ENCODE results near the gene WDR38.
"Not testable (repeated sequence)": the region's sequence is repeated elsewhere in the genome, so short reads cannot be mapped to it uniquely, and the experiment has no call there.

Gene WDR38

GRCh38 chr9:124834591-124834990, 18.7 kb upstream of the WDR38 start:
- no peak for DNase-seq (ENCODE audit: low spot score)

GRCh38 chr9:124835026-124835557, 18.2 kb upstream of the WDR38 start:
- no peak for DNase-seq (ENCODE audit: low spot score)

GRCh38 chr9:124838132-124838531, 15.1 kb upstream of the WDR38 start:
- DNase-seq (ENCODE audit: low spot score) = not testable (repeated sequence)

- DNase-seq (ENCODE audit: low spot score) = not testable (repeated sequence)
These were observed 14.5 kb upstream of the WDR38 start for GRCh38 chr9:124838567-124839275.

DNA sequence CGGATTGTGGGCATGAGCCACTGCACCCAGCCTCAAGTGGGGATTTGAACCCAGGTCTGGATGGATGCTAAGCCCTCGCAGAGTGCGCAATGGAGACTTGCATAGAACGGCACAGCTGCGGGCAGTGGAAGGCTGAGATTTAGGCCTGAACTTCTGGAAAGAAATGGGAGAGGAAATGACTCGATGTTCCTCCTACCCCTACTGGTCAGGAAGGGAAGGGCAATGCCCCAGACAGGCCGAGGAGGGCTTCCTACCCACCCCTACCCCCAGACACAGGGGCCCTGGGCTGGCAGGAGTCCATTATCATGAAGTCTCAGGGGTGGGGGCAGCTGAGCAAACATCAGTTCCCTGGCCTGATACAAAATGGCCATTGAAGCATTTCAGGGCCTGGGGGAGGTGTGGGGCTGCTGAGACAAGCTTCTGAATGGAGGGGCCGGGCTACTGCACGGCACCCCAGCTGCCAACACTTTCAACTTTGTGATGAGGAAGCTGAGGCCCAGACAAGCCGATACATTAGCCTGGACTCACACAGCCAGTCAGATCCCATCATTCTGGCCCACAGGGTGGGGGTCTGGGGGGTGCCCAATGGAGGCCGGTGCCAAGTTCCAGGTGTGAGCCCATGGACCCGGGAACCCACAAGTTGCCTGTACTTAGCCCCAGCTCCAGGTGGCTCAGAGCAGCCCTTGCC, 13.5 kb upstream of the WDR38 start:
- no peak for DNase-seq (ENCODE audit: low spot score)

DNA sequence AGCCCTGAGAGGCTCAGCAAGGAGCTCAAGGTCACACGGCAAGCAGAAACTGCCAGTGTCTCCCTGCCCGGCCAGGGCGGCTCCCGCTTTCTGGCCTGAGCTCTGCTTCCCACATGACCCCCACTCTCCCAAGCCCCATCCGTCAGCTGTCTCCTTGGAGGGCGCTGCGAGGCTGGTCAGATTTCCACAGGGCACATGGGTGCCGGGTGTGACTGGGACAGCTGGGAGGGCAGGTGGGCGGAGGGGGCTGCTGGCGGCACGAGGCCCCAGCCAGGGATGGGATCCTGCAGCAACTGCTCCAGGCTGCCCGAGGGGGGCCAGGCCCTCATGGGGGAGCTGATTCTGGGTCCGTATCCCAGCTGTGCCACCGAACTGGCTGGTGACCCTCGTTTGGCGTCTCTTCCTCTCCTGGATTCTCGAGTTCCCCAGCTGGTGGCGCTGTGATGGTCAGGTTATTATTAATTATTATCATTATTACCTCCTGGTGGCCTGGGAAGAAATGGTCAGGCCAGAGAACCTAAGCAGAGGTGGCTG, 12.9 kb upstream of the WDR38 start:
- no peak for DNase-seq (ENCODE audit: low spot score)

- no peak for DNase-seq (ENCODE audit: low spot score)
These were observed 12.0 kb upstream of the WDR38 start for GRCh38 chr9:124841075-124841821.

DNA sequence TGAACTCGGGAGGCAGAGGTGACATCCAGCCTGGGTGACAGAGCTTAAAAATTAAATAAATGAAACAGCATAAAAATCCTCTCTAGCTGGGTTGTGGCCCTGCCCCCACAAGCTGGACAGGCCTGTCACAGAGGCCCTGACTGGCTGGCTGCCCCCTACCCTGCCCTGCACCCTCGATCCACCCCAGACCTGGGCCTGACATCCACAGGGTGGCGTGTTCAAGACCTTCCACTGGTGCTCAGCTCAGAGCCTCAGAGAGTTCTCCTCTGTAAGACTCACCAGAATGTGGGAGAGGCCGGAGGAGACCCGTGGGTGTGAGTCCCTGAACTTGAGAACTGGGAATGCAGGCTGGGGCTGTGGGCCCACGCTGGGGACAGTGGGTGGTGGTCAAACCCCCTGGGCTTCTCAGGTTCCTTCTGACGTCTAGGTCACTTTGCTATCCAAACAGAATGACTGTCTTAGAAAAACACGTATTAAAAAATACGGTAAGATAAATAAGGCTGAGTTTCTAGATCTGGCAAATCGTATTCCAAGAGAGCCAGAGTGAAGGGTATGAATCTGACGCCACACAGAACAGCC, 9.7 kb upstream of the WDR38 start:
- DNase-seq (ENCODE audit: low spot score) = no peak

GRCh38 chr9:124844291-124844690, 9.0 kb upstream of the WDR38 start:
- DNase-seq (ENCODE audit: low spot score) = no peak

DNA sequence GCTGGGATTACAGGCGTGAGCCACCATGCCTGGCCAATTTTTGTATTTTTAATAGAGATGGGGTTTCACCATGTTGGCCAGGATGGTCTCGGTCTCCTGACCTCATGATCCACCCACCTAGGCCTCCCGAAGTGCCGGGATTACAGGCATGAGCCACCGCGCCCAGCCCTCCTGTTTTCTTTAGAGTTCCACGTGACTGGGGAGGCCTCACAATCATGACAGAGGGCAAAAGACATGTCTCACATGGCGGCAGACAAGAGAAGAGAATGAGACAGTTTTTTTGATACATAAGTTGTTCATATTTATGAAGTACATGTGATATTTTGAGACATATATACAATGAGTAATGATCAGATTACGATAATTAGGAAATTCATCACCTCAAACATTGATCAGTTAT, 6.8 kb upstream of the WDR38 start:
- not testable (repeated sequence) for DNase-seq (ENCODE audit: low spot score)

DNA sequence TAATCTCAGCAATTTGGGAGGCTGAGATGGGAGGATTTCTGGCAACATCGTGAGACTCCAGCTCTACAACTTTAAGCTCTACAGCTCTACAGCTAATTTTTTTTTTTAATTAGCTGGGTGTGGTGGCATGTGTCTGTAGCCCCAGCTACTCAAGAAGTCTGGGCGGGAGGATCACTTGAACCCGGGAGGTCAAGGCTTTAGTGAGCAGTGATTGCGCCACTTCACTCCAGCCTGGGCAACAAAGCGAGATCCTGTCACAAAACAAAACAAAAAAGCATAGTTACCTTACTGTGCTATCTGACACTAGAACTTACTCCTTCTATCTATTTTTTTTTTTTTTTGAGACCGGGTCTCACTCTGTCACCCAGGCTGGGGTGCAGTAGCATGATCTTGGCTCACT, 6.3 kb upstream of the WDR38 start:
- DNase-seq (ENCODE audit: low spot score) = no peak

- DNase-seq (ENCODE audit: low spot score) = no peak
These were observed 3.5 kb upstream of the WDR38 start for GRCh38 chr9:124849801-124850200.

DNA sequence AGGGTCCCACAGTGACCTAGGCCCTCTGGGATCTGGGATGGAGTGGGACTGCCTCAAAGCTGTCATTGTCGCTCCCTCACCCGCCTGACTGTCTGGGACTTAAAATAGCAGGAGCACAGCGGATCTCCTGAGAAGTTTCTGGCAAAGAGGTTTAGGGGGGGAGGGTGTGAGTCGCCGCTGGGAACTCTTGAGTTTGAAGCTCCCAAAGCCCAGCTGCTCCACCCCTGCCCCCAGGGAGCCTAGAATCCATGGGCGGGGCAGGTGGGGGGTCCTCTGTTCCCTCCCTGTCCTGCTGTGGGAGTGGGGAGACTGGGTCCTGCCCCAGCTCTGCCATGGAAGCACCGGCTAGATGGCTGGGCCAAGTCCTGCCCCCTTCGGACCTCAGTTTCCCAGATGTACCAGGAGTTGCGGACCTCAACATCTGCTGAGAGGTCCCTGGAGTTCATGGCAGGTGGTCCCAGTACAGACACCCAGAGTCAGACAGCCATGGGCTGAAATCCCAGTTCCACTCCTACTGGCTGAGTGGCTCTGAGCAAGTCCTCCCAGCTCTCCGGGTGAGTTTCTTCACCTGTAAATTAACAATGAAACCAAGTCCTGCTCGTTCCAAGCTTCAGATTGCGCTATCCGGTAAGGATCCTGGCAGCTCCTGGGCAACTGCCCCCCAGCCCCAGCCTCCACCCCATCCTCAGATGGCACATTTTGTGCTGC, 985 bp upstream of the WDR38 start:
- no peak for DNase-seq (ENCODE audit: low spot score)

GRCh38 chr9:124853605-124854143, 414 bp downstream of the WDR38 start:
- no peak for DNase-seq (ENCODE audit: low spot score)

GRCh38 chr9:124854161-124854560, 901 bp downstream of the WDR38 start:
- DNase-seq (ENCODE audit: low spot score) = no peak

DNA sequence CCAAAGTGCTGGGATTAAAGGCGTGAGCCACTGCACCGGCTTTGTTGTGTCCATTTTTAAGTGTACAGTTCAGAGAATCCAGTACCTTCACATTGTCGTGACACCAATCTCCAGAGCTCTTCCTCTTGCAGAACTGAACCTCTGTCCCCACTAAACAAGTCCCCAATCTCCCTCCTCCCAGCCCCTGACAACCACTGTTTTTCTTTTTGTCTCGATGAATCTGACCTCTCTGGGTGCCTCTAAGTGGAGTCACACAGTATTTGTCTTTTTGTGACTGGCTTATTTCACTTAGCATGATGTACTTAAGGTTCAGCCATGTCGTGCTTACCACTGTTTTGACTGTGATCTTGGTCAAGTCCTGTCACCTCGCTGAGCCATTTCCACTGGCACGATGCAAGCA, 1.6 kb downstream of the WDR38 start:
- DNase-seq (ENCODE audit: low spot score) = no peak

- no peak for DNase-seq (ENCODE audit: low spot score)
These were observed 2.3 kb downstream of the WDR38 start for GRCh38 chr9:124855566-124855943.

DNA sequence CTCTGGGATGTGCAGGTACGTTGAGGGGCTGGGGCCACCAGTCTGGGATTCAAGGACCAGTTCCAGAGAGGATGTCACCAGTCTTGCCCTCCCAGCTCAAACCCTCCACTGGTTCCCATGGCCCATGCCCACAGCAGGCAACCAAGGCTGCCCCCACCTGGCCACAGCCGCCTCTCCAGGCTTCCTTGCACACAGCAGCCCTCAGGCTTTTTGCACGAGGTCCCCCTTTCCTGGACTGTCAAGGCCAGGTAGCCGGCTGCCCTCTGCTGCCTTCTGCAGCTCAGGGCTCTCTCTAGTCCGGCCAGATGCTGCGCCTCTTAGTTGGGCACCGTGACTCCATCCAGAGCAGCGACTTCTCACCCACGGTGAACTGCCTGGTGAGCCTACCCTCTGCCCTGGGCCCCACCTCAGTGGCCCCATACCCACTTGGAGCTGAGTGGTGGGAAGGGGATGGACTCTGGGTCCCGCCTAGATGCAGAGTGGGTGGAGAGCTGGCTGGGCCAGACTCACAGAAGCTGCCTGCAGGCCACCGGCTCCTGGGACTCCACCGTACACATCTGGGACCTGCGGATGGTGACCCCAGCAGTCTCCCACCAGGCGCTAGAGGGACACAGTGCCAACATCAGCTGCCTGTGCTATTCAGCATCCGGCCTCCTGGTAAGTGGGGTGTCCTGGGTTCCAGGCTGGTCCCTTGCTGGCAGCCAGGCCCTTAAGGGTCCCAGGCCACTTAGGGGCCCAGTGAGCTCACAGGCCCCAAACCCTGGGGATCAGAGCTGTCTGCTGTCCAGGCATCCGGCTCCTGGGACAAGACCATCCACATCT, 2.9 kb downstream of the WDR38 start:
- DNase-seq (ENCODE audit: low spot score) = no peak

- no peak for DNase-seq (ENCODE audit: low spot score)
These were observed 4.4 kb downstream of the WDR38 start for GRCh38 chr9:124857533-124858162.

All from globus pallidus (tissue), 1 donor.